22Rv1 (cell line): ENCODE results near the gene CST9.

Experiments used
- CTCF ChIP-seq: fragments of 450-650 bp; IDR thresholded peaks from 2 replicates; pipeline ENCODE4 v1.5.1; 2017; ENCODE audit warnings: mild to moderate bottlenecking
- ZFX ChIP-seq: fragments of 450-650 bp; IDR thresholded peaks from 2 replicates; pipeline ENCODE4 v1.6.1; 2017; ENCODE audit warnings: antibody characterized with exemption, borderline replicate concordance

DNA sequence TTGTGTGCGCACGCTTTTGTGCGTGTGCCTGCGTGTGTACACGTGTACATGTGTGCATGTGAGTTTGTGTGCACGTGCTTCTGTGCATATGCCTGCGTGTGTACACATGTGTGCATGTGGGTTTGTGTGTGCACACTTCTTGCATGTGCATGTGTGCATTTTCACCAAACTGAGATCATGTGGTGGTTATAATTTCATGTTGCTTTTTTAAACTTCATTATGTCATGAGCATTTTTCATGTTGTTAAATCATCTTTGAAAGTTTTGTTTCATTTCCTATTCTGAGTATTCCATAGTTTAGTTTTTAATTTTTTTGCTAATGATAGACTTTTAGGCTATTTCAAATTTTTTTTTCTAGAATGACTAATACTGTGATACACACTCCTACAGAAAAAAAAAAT, 38.4 kb upstream of the CST9 start:
- TF ChIP-seq CTCF (no peak), ZFX (no peak)
